H1 (cell line): ENCODE measurements around the gene ZGLP1. TPM values are rescaled to one million over a fixed set of nuclear protein-coding genes. Genes with fewer than 3 reads are reported as not detected.

Experiments
- CTCF ChIA-PET: fragments of 300-600 bp; sonication (Branson Sonifier 250); formaldehyde crosslinking; loops from one replicate; lab custom pipeline; 2021; ENCODE audit not compliant: partially characterized antibody; lab: Charles Lee
- POLR2A ChIA-PET: fragments of 300-600 bp; sonication (Branson Sonifier 250); formaldehyde crosslinking; loops from one replicate; lab custom pipeline; 2021; ENCODE audit warnings: inconsistent platforms; ENCODE audit not compliant: partially characterized antibody; lab: Charles Lee
- DNase-seq, 2 experiments: peaks; one replicate each; pipeline versions ENCODE4 v3.0.0 to v3.0.0-alpha.2; 2010 to 2022; ENCODE audit warnings: low spot score in 2 of 2, low read depth in 1 of 2, mixed read lengths in 1 of 2
- FAIRE-seq: peaks from 2 replicates; lab custom pipeline; 2011; peaks lifted over from hg19 to GRCh38; lab: Jason Lieb, UNC
- H2AFZ ChIP-seq: 2 replicates; pipeline ENCODE4 v1.8.1; 2012; ENCODE audit warnings: low read length, inconsistent platforms
- H2AK5ac ChIP-seq: 2 replicates; pipeline ENCODE4 v1.6.1; 2013; ENCODE audit warnings: low read depth, low read length
- H2BK120ac ChIP-seq: replicated peaks from 2 replicates; pipeline ENCODE3; 2013; ENCODE audit warnings: low read depth, low read length, inconsistent platforms
- H2BK12ac ChIP-seq: 2 replicates; pipeline ENCODE4 v1.6.1; 2013; ENCODE audit warnings: low read depth, low read length
- H2BK15ac ChIP-seq: 2 replicates; pipeline ENCODE4 v1.6.1; 2013; ENCODE audit warnings: low read length
- H2BK20ac ChIP-seq: 2 replicates; pipeline ENCODE4 v1.6.1; 2013; ENCODE audit warnings: low read length
- H2BK5ac ChIP-seq: 2 replicates; pipeline ENCODE4 v1.6.1; 2013; ENCODE audit warnings: low read depth, low read length
- H3K14ac ChIP-seq: 2 replicates; pipeline ENCODE4 v1.6.1; 2013; ENCODE audit warnings: inconsistent platforms; ENCODE audit not compliant: insufficient read length
- H3K18ac ChIP-seq: 2 replicates; pipeline ENCODE4 v1.6.1; 2013; ENCODE audit warnings: low read length; ENCODE audit errors: extremely low read depth
- H3K23ac ChIP-seq: 2 replicates; pipeline ENCODE4 v1.6.1; 2013; ENCODE audit warnings: inconsistent platforms; ENCODE audit not compliant: insufficient read length
- H3K23me2 ChIP-seq: 2 replicates; pipeline ENCODE4 v1.6.1; 2013; ENCODE audit warnings: low read depth, low read length
- H3K27ac ChIP-seq: 2 replicates; pipeline ENCODE4 v1.6.1; 2011; ENCODE audit warnings: low read depth, low read length, inconsistent platforms
- H3K27me3 ChIP-seq, 4 experiments: replicated peaks in 1 of 4; 1 replicate in 1 of 4; 2 replicates in 3 of 4; pipeline versions ENCODE4 v1.6.1 to v1.8.1; 2011 to 2013; ENCODE audit warnings: low read length in 3 of 4, mild to moderate bottlenecking in 3 of 4, inconsistent platforms in 2 of 4, mixed read lengths in 2 of 4, moderate library complexity in 1 of 4; ENCODE audit not compliant: control insufficient read depth in 3 of 4, insufficient read depth in 3 of 4; ENCODE audit errors: extremely low read depth in 1 of 4
- H3K36me3 ChIP-seq, 4 experiments: 2 replicates each; pipeline versions ENCODE4 v1.6.1 to v1.8.1; 2011 to 2013; ENCODE audit warnings: mild to moderate bottlenecking in 4 of 4, low read length in 3 of 4, moderate library complexity in 2 of 4, control low read depth in 1 of 4, inconsistent platforms in 1 of 4; ENCODE audit not compliant: insufficient read depth in 4 of 4, control insufficient read depth in 2 of 4
- H3K4ac ChIP-seq: replicated peaks from 2 replicates; pipeline ENCODE3; 2013; ENCODE audit warnings: low read length, low read depth, mixed read lengths, inconsistent platforms; ENCODE audit not compliant: insufficient read length
- H3K4me1 ChIP-seq, 4 experiments: replicated peaks in 1 of 4; 1 replicate in 1 of 4; 2 replicates in 3 of 4; pipeline versions ENCODE4 v1.6.1 to v1.8.1; 2011 to 2013; ENCODE audit warnings: low read length in 3 of 4, inconsistent platforms in 2 of 4, mixed read lengths in 1 of 4; ENCODE audit not compliant: insufficient read depth in 4 of 4, control insufficient read depth in 3 of 4
- H3K4me2 ChIP-seq, 2 experiments: 2 replicates each; pipeline versions ENCODE4 v1.6.1 to v1.8.1; 2011 to 2013; ENCODE audit warnings: low read depth in 2 of 2, low read length in 2 of 2, control low read depth in 1 of 2, inconsistent platforms in 1 of 2, mild to moderate bottlenecking in 1 of 2; ENCODE audit not compliant: insufficient read depth in 1 of 2
- H3K4me3 ChIP-seq, 4 experiments: fragments of 200-600, 300-600 bp in 1 of 4; sonication (generic), shearing (Covaris generic), sonication (Bioruptor Twin) in 1 of 4; 2 replicates each; pipeline versions ENCODE4 v1.5.1 to v1.8.1; 2011 to 2016; ENCODE audit warnings: low read length in 4 of 4, low read depth in 3 of 4, control low read depth in 2 of 4, inconsistent platforms in 2 of 4, mild to moderate bottlenecking in 2 of 4, mixed read lengths in 1 of 4, moderate library complexity in 1 of 4; ENCODE audit not compliant: insufficient read depth in 2 of 4; ENCODE audit errors: extremely low read depth in 1 of 4
- H3K56ac ChIP-seq: replicated peaks from 2 replicates; pipeline ENCODE3; 2013; ENCODE audit warnings: low read depth, mild to moderate bottlenecking, mixed read lengths, low read length, inconsistent platforms; ENCODE audit not compliant: insufficient read length
- H3K79me1 ChIP-seq: 2 replicates; pipeline ENCODE4 v1.6.1; 2013; ENCODE audit warnings: low read depth, low read length, control low read depth
- H3K79me2 ChIP-seq, 2 experiments: 2 replicates each; pipeline versions ENCODE4 v1.6.1 to v1.8.1; 2012 to 2013; ENCODE audit warnings: low read length in 2 of 2, mild to moderate bottlenecking in 2 of 2, inconsistent platforms in 1 of 2; ENCODE audit not compliant: insufficient read depth in 2 of 2, control insufficient read depth in 1 of 2
- H3K9ac ChIP-seq, 4 experiments: replicated peaks in 1 of 4; 1 replicate in 1 of 4; 2 replicates in 3 of 4; pipeline versions ENCODE4 v1.6.1 to v1.8.1; 2011 to 2013; ENCODE audit warnings: low read depth in 3 of 4, low read length in 3 of 4, control low read depth in 2 of 4, mild to moderate bottlenecking in 2 of 4, moderate library complexity in 2 of 4, inconsistent platforms in 1 of 4; ENCODE audit errors: extremely low read depth in 1 of 4
- H3K9me3 ChIP-seq, 2 experiments: 2 replicates each; pipeline versions ENCODE4 v1.6.1 to v1.8.1; 2012 to 2013; ENCODE audit warnings: mild to moderate bottlenecking in 2 of 2, moderate library complexity in 2 of 2, control low read depth in 1 of 2, inconsistent platforms in 1 of 2, low read depth in 1 of 2, low read length in 1 of 2, mixed read lengths in 1 of 2; ENCODE audit not compliant: insufficient read depth in 2 of 2
- H4K20me1 ChIP-seq, 2 experiments: replicated peaks in 1 of 2; 2 replicates each; pipeline versions ENCODE3 to v1.8.1; 2011 to 2013; ENCODE audit warnings: inconsistent platforms in 2 of 2, low read length in 2 of 2, mild to moderate bottlenecking in 1 of 2; ENCODE audit not compliant: insufficient read depth in 2 of 2, control insufficient read depth in 1 of 2
- H4K5ac ChIP-seq: 2 replicates; pipeline ENCODE4 v1.6.1; 2013; ENCODE audit warnings: low read length, low read depth, mixed read lengths, inconsistent platforms; ENCODE audit not compliant: insufficient read length
- H4K8ac ChIP-seq: 2 replicates; pipeline ENCODE4 v1.8.0; 2013; ENCODE audit warnings: mild to moderate bottlenecking, moderate library complexity, low read length, inconsistent platforms; ENCODE audit not compliant: insufficient read depth; ENCODE audit errors: extremely low read depth
- H4K91ac ChIP-seq: replicated peaks from 2 replicates; pipeline ENCODE3; 2013; ENCODE audit warnings: low read length, mixed read lengths, inconsistent platforms; ENCODE audit not compliant: insufficient read length
- GABPA ChIP-seq: IDR thresholded peaks from 2 replicates; pipeline ENCODE4 v1.6.1; 2011; ENCODE audit warnings: mild to moderate bottlenecking, low read length, moderate library complexity, borderline replicate concordance; ENCODE audit not compliant: insufficient read depth
- GTF2F1 ChIP-seq: IDR thresholded peaks from 2 replicates; pipeline ENCODE4 v1.6.1; 2012; ENCODE audit warnings: low read depth, low read length, improper control_type of control experiment, borderline replicate concordance
- JUN ChIP-seq: IDR thresholded peaks from 2 replicates; pipeline ENCODE4 v1.6.1; 2011; ENCODE audit warnings: low read depth, mild to moderate bottlenecking, improper control_type of control experiment, low read length
- NRF1 ChIP-seq: IDR thresholded peaks from 2 replicates; pipeline ENCODE4 v1.6.1; 2011; ENCODE audit warnings: mild to moderate bottlenecking, low read depth, low read length, improper control_type of control experiment
- POLR2A ChIP-seq, 2 experiments: IDR thresholded peaks; 1 replicate in 1 of 2; 2 replicates in 1 of 2; pipeline ENCODE4 v1.6.1; 2011; ENCODE audit warnings: low read depth in 2 of 2, low read length in 2 of 2, mild to moderate bottlenecking in 2 of 2; ENCODE audit errors: control extremely low read depth in 1 of 2
- SAP30 ChIP-seq: fragments of 300-600 bp; sonication (generic); IDR thresholded peaks from 2 replicates; pipeline ENCODE4 v1.7.1; 2012; ENCODE audit warnings: low read length, moderate library complexity, mild to moderate bottlenecking, inconsistent platforms; ENCODE audit not compliant: insufficient read depth, insufficient replicate concordance
- TBP ChIP-seq: IDR thresholded peaks from 2 replicates; pipeline ENCODE4 v1.6.1; 2011; ENCODE audit warnings: low read depth, low read length, improper control_type of control experiment
- WGBS, 2 experiments: shearing (Covaris generic) in 1 of 2; methylation state at CpG; one replicate each; pipeline versions ENCODE4 v1.1.6 to v1.1.7; 2013 to 2015; ENCODE audit warnings: low lambda C conversion rate in 2 of 2, mixed read lengths in 2 of 2, inconsistent platforms in 1 of 2, low coverage in 1 of 2, missing lambda C conversion rate in 1 of 2; ENCODE audit not compliant: insufficient replicate concordance in 2 of 2, insufficient coverage in 1 of 2, insufficient read length in 1 of 2; ENCODE audit errors: extremely low coverage in 1 of 2, missing lambda C conversion rate in 1 of 2; 5-methylcytosine and 5-hydroxymethylcytosine counted together
- polyA plus RNA-seq, 7 experiments: library from polyadenylated mRNA; depleted of rRNA in 3 of 7; stranded (reverse) in 5 of 7; unstranded in 2 of 7; fragments of >200 nt in 5 of 7; fragments of 200-250 nt in 2 of 7; gene quantifications; 1 replicate in 5 of 7; 2 replicates in 1 of 7; 4 replicates in 1 of 7; pipeline versions ENCODE4 v1.2.1 to v1.2.3, GENCODE V29; 2011 to 2013; ENCODE audit warnings: missing spikeins in 2 of 7, mixed read lengths in 2 of 7
- total RNA-seq: library from RNA; stranded (reverse); fragmentation: NEBNext Ultra II Directional; extraction: Animal tissue kit (Norgen Biotek cat#: 25700); gene quantifications from 2 replicates; pipeline ENCODE4 v1.2.1, GENCODE V29; 2021

The ZGLP1 gene
- total and polyA plus RNA-seq, 2 of the 8 experiments (the other 6 are each of a cell fraction or from before 2014, with no cell fraction given) = 4.2 to 5.1 TPM

- Histone ChIP-seq H4K5ac (no peak overlapping the region), H2BK20ac (no peak overlapping the region), H3K4me1 (peaks cover 0 to 6% (median 4%) of the 10 kb centered on the region in 4 experiments; a peak in 4 of 7 replicates), H2BK120ac (no peak overlapping the region), H3K4me3 (no peak overlapping the region), H4K20me1 (no peaks in the 10 kb centered on the region), H2BK12ac (no peak overlapping the region), H3K9ac (no peak overlapping the region), H3K14ac (no peak overlapping the region), H4K8ac (no peak overlapping the region), H2BK5ac (no peak overlapping the region), H3K36me3 (no peaks in the 10 kb centered on the region; a peak in 1 of 8 replicates), H3K27ac (no peak overlapping the region), H3K27me3 (no peaks in the 10 kb centered on the region), H3K56ac (no peak overlapping the region), H3K79me2 (no peaks in the 10 kb centered on the region), H3K23me2 (no peaks in the 10 kb centered on the region; the same call in 1 of the 2 replicates), H2AFZ (no peak overlapping the region), H2AK5ac (no peak overlapping the region)
- DNase-seq (no peak), FAIRE-seq (no peak)
- WGBS, 2 experiments = 89% methylated on average over 2 of the region's 2 CpGs; no CpG with 5 or more reads in 1 of the 2 experiments
- CTCF ChIA-PET = interaction anchor here (0.5 to 1.9 kb wide), 5 partner anchors 9 to 85 kb away, joined by 3 to 4 read pairs (median 3); no protein-coding TSS in a partner anchor
- TF ChIP-seq POLR2A (IDR thresholded peaks at IDR 0.05; ENCODE audit: control extremely low read depth in 1 of 2, low read depth in 2 of 2, low read length in 2 of 2) = no peak
- TF ChIP-seq JUN = no peak
- no peak for TF ChIP-seq GTF2F1
- no peak for TF ChIP-seq GABPA
- TF ChIP-seq SAP30 = no peak
- no peak for TF ChIP-seq TBP
- TF ChIP-seq NRF1 = no peak
- TF ChIP-seq, all 59 proteins: peak for 0
- H3K18ac ChIP-seq = no peak overlapping the region
- H4K91ac ChIP-seq = no peak overlapping the region
- no peaks in the 10 kb centered on the region; the same call in 1 of the 2 replicates for H3K79me1 ChIP-seq
- no peak overlapping the region for H3K4me2 ChIP-seq
- H2BK15ac ChIP-seq = no peak overlapping the region
- no peak overlapping the region for H3K4ac ChIP-seq
- POLR2A ChIA-PET = interaction anchor here (0.6 to 1.2 kb wide), 4 partner anchors 9 to 72 kb away, joined by 3 to 5 read pairs (median 3); partner anchors contain the start of gene ICAM1
- H3K23ac ChIP-seq = no peak overlapping the region
- H3K9me3 ChIP-seq = no peaks in the 10 kb centered on the region
Observed at GRCh38 chr19:10343495-10343894, 33.9 kb upstream of the ZGLP1 start.
